ENCODE data around the gene SYTL5.

The SYTL5 gene

GRCh38 chrX:38095971-38096529, 89.7 kb downstream of the SYTL5 start:
- FAIRE-seq, result no peak

GRCh38 chrX:38099688-38100087, 93.3 kb downstream of the SYTL5 start:
- FAIRE-seq, result no peak

- FAIRE-seq, result no peak
Measured at GRCh38 chrX:38102240-38102639, 95.9 kb downstream of the SYTL5 start.

GRCh38 chrX:38102875-38103274, 96.5 kb downstream of the SYTL5 start:
- peak; percentile 47 for FAIRE-seq

- FAIRE-seq, result no peak
Measured at GRCh38 chrX:38103857-38104812, 97.8 kb downstream of the SYTL5 start.

GRCh38 chrX:38105216-38105725, 98.9 kb downstream of the SYTL5 start:
- no peak for FAIRE-seq

- no peak for FAIRE-seq
Measured at GRCh38 chrX:38106991-38107655, 100.8 kb downstream of the SYTL5 start.

GRCh38 chrX:38108364-38108763, 102.0 kb downstream of the SYTL5 start:
- FAIRE-seq, result peak; percentile 77

- no peak for FAIRE-seq
Measured at GRCh38 chrX:38109042-38109898, 102.9 kb downstream of the SYTL5 start.

- FAIRE-seq, result no peak
Measured at GRCh38 chrX:38110231-38110630, 103.9 kb downstream of the SYTL5 start.

GRCh38 chrX:38111196-38111595, 104.8 kb downstream of the SYTL5 start:
- FAIRE-seq, result no peak

GRCh38 chrX:38112566-38112965, 106.2 kb downstream of the SYTL5 start:
- no peak for FAIRE-seq

GRCh38 chrX:38116706-38117105, 110.4 kb downstream of the SYTL5 start:
- no peak for FAIRE-seq

- no peak for FAIRE-seq
Measured at GRCh38 chrX:38117485-38117884, 111.1 kb downstream of the SYTL5 start.

- no peak for FAIRE-seq
Measured at GRCh38 chrX:38124000-38124399, 117.6 kb downstream of the SYTL5 start.

GRCh38 chrX:38126179-38126578, 119.8 kb downstream of the SYTL5 start:
- no peak for FAIRE-seq

- FAIRE-seq, result no peak
Measured at GRCh38 chrX:38127961-38128360, 121.6 kb downstream of the SYTL5 start.

- no peak for FAIRE-seq
Measured at GRCh38 chrX:38129366-38129765, 123.0 kb downstream of the SYTL5 start.

GRCh38 chrX:38138157-38138891, 132.0 kb downstream of the SYTL5 start:
- FAIRE-seq, result no peak

GRCh38 chrX:38138900-38139299, 132.5 kb downstream of the SYTL5 start:
- FAIRE-seq, result no peak

- no peak for FAIRE-seq
Measured at GRCh38 chrX:38142610-38143009, 136.3 kb downstream of the SYTL5 start.

- FAIRE-seq, result no peak
Measured at GRCh38 chrX:38149016-38149415, 142.7 kb downstream of the SYTL5 start.

All from colon (tissue), 2 donors.